ENCODE results near the gene PCYT2. TPM values are rescaled to one million over a fixed set of nuclear protein-coding genes. Genes with fewer than 3 reads are reported as not detected.

Gene PCYT2
- polyA plus RNA-seq, 1 donor (not counting 4 experiments of a cell fraction or from before 2014, with no cell fraction given): 38.1 TPM

- peaks cover 19% of the 10 kb centered on the region for H4K20me1 ChIP-seq (ENCODE audit: control insufficient read depth, extremely low read depth, insufficient read depth, low read length)
- H3K9me1 ChIP-seq (ENCODE audit: control insufficient read depth, extremely low read depth, insufficient read depth, low read length): peaks cover 5% of the 10 kb centered on the region
- peaks cover 29% of the 10 kb centered on the region for H3K4me1 ChIP-seq (ENCODE audit: control insufficient read depth, extremely low read depth, insufficient read depth, low read length)
- peaks cover 16 to 28% of the 10 kb centered on the region in 2 experiments for H3K36me3 ChIP-seq (ENCODE audit: control insufficient read depth in 2 of 2, extremely low read depth in 1 of 2, insufficient read depth in 2 of 2, low read length in 2 of 2)
- FAIRE-seq: no peak
- no peaks in the 10 kb centered on the region for H3K9me3 ChIP-seq (ENCODE audit: control insufficient read depth, low read depth, low read length)
- peak overlapping the region; percentile 43 for H3K27ac ChIP-seq (ENCODE audit: control insufficient read depth, insufficient read depth, low read length)
- peak overlapping the region; percentile 94 for H3K4me2 ChIP-seq (ENCODE audit: control insufficient read depth, extremely low read depth, insufficient read depth, low read depth, low read length)
- peak overlapping the region; percentile 28 for H3K9ac ChIP-seq (ENCODE audit: control insufficient read depth, extremely low read depth, insufficient read depth, low read length)
- H3K27me3 ChIP-seq (ENCODE audit: control insufficient read depth, extremely low read depth, insufficient read depth, low read length): no peaks in the 10 kb centered on the region
- TF ChIP-seq EZH2 (IDR thresholded peaks at IDR 0.05; ENCODE audit: low read length): no peak
- TF ChIP-seq CTCF (optimal IDR thresholded peaks at IDR 0.05 in 1 of 3, IDR thresholded peaks at IDR 0.05 in 1 of 3, conservative IDR thresholded peaks at IDR 0.05 in 1 of 3; ENCODE audit: extremely low read depth in 1 of 3, insufficient read depth in 2 of 3, low read length in 3 of 3): no peak
- DNase-seq (ENCODE audit: low read depth, low spot score): no peak
- H2AFZ ChIP-seq (ENCODE audit: control insufficient read depth, low read length): no peak overlapping the region
- dilution Hi-C loops (cut with MboI; ENCODE audit: extremely low pct_ligation_motif_present, low sequenced_read_pairs): no loop called here
- H3K79me2 ChIP-seq (ENCODE audit: control insufficient read depth, insufficient read depth, low read length): peaks cover 42% of the 10 kb centered on the region
- peak overlapping the region; percentile 6 to 94 (median 18) for H3K4me3 ChIP-seq (ENCODE audit: control insufficient read depth in 2 of 3, extremely low read depth in 1 of 3, insufficient read depth in 2 of 3, low read depth in 1 of 3, low read length in 3 of 3)
These were observed 42.5 kb downstream of the PCYT2 start for GRCh38 chr17:81868674-81869220.

DNA sequence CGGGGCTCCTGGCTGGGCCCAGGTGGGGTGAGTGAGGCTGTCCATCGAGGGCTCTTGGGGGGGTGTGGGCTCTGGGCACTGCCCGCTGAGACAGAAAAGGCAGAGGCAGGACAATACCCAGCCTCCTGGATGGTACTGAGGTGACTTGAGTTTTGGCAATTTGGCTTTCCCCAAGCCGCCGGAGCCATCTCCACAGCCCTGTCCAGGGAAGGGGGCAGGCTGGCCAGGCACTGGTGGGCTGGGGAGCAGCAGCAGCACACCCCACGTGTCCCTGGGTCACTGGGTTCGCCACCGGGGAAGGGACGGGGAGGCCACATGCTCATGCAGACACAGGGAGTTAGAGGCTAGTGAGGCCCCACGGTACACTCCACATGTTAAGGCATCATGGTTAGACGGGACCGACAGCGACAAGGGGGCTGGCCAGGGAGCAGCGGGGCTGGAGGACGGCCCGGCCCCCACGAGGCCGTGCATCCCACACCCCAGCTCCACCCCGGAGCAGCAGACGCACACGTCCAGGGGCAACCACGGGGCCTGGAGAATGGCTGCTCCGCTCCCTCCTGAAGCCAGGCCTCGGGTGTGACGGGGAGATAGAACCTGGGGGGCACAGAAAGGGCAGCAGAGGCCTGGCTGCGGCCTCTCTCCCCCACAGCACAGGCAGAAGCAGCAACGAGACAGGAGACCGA lies 43.1 kb downstream of the PCYT2 start:
- H3K36me3 ChIP-seq (ENCODE audit: control insufficient read depth in 2 of 2, extremely low read depth in 1 of 2, insufficient read depth in 2 of 2, low read length in 2 of 2): peaks cover 19 to 34% of the 10 kb centered on the region in 2 experiments
- peaks cover 5% of the 10 kb centered on the region for H3K9me1 ChIP-seq (ENCODE audit: control insufficient read depth, extremely low read depth, insufficient read depth, low read length)
- H3K9me3 ChIP-seq (ENCODE audit: control insufficient read depth, low read depth, low read length): no peaks in the 10 kb centered on the region
- no peak for FAIRE-seq
- dilution Hi-C loops (cut with MboI; ENCODE audit: extremely low pct_ligation_motif_present, low sequenced_read_pairs): no loop called here
- peaks cover 32% of the 10 kb centered on the region for H3K4me1 ChIP-seq (ENCODE audit: control insufficient read depth, extremely low read depth, insufficient read depth, low read length)
- peak overlapping the region; percentile 40 for H3K27ac ChIP-seq (ENCODE audit: control insufficient read depth, insufficient read depth, low read length)
- no peak overlapping the region for H2AFZ ChIP-seq (ENCODE audit: control insufficient read depth, low read length)
- TF ChIP-seq EZH2 (IDR thresholded peaks at IDR 0.05; ENCODE audit: low read length) (no peak), CTCF (optimal IDR thresholded peaks at IDR 0.05 in 1 of 3, IDR thresholded peaks at IDR 0.05 in 1 of 3, conservative IDR thresholded peaks at IDR 0.05 in 1 of 3; ENCODE audit: extremely low read depth in 1 of 3, insufficient read depth in 2 of 3, low read length in 3 of 3) (no peak)
- no peaks in the 10 kb centered on the region for H3K27me3 ChIP-seq (ENCODE audit: control insufficient read depth, extremely low read depth, insufficient read depth, low read length)
- no peak for DNase-seq (ENCODE audit: low read depth, low spot score)
- no peak overlapping the region for H3K4me3 ChIP-seq (ENCODE audit: control insufficient read depth in 2 of 3, extremely low read depth in 1 of 3, insufficient read depth in 2 of 3, low read depth in 1 of 3, low read length in 3 of 3)
- peak overlapping the region; percentile 10 for H3K4me2 ChIP-seq (ENCODE audit: control insufficient read depth, extremely low read depth, insufficient read depth, low read depth, low read length)
- peaks cover 19% of the 10 kb centered on the region for H4K20me1 ChIP-seq (ENCODE audit: control insufficient read depth, extremely low read depth, insufficient read depth, low read length)
- peaks cover 48% of the 10 kb centered on the region for H3K79me2 ChIP-seq (ENCODE audit: control insufficient read depth, insufficient read depth, low read length)
- peak overlapping the region; percentile 22 for H3K9ac ChIP-seq (ENCODE audit: control insufficient read depth, extremely low read depth, insufficient read depth, low read length)

Data from keratinocyte (primary cell).